ENCODE results near the gene PEBP1.
"Not testable (repeated sequence)": the region's sequence is repeated elsewhere in the genome, so short reads cannot be mapped to it uniquely, and the experiment has no call there.

The PEBP1 gene

DNA sequence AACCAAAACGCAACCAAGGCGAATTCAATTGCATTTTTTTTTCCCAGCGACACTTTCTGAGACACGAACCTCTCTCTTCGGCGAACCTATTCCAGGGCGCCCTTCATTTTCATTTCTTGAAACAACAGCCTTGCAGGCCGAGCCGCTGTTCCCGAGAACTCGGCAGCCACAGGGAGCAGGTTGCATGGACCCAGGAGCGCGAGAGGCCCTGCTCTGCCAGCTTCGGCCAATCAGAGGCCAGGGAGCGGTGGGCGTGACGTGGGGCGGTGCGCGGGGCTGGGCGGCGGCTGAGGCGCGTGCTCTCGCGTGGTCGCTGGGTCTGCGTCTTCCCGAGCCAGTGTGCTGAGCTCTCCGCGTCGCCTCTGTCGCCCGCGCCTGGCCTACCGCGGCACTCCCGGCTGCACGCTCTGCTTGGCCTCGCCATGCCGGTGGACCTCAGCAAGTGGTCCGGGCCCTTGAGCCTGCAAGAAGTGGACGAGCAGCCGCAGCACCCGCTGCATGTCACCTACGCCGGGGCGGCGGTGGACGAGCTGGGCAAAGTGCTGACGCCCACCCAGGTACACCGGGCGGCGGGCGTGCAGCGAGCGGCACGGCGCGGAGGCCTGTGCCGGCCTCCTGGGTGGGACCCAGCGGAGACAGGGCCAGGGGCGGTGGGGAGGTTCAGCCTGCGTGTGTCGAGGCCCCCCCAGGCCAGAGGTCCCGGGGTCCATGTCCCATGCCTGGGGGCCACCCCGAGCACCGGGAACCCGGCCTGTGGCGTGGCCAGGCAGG, at the start of gene PEBP1:
Gene PEBP1, plus strand, starts transcription at position 337 of the 771 bp plus-strand sequence. Its CDS starts 86 bp downstream, at position 423.
- DNase-seq: peak; percentile 65

DNA sequence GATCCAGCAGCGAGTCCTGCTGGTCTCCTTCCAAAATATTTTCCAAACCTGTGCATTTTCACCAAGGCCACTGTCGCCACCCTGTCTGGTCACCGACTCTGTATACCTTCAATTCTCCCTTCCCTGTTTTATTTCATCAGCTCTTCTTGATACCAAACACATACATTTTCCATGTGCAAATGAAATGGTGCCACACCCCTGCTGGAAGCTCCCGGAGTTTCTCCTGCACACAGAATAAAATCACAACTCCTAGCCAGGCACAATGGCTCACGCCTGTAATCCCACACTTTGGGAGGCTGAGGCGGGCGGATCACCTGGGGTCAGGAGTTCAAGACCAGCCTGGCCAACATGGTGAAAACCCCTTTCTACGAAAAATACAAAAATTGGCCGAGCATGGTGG, 46.1 kb upstream of the PEBP1 start:
- DNase-seq: no peak

DNA sequence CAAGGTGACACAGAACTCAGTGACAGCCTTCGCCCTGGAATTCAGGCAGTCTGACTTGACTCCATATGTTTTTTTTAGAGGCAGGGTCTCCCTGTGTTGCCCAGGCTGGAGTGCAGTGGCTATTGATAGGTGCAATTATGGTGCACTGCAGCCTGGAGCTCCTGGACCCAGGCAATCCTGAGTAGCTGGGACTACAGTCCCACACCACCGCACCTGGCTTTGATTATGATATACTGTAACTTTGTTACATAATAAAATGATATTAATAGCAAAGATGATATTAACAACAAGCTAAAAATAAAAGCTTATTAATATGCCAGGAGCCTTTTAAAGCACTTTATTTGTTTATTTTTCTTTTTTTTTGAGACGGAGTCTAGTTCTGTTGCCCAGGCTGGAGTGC, 41.9 kb upstream of the PEBP1 start:
- DNase-seq: no peak

DNA sequence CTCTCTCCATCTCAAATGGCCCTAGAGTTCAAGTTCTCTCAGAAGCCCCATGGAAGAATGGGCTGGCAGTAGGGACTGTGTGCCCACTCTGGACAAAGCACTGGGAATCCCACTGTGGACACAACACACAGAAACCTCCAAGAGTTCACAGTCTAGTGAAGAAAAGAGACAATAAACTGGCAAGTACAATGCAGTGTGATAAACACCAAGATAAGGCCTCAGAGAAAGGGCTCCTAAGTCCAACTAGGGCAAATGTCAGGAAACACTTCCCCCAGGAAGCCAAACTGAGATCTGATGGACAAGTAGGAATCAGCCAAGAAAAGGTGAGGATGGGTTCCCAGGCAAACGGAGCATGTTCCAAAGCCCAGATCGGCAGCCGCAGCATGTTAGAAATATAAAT, 37.5 kb upstream of the PEBP1 start:
- DNase-seq: no peak

DNA sequence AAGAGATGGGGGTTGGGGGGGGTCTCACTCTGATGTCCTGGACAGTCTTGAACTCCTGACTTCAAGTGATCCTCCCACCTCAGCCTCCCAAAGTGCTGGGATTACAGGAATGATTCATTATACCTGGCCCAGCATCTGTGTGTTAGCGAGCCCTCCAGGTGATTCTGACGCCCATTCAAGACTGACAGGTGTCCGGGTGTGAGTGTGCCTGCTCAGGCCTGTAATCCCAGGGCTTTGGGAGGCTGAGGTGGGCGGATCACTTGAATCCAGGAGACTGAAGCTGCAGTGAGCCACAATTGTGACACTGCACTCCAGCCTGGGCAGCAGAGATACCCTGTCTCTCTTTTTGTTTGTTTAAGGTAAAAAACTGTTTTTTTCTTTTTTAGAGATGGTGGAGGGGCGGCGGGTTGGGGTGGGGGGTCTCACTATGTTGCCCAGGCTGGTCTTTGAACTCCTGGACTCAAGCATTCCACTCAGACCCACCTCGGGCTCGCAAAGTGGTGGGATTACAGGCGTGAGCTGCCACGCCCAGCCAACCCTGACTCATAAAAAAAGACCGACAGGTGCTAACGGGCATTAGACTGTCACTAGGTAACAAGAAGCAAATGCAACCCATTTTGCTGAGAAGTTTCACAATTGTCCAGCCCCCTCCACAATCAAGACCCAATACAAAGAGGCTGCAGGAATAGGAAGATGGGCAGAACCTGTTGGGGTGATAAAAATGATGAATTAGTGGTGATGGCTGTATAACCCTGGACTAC, 36.8 kb upstream of the PEBP1 start:
- DNase-seq: no peak

DNA sequence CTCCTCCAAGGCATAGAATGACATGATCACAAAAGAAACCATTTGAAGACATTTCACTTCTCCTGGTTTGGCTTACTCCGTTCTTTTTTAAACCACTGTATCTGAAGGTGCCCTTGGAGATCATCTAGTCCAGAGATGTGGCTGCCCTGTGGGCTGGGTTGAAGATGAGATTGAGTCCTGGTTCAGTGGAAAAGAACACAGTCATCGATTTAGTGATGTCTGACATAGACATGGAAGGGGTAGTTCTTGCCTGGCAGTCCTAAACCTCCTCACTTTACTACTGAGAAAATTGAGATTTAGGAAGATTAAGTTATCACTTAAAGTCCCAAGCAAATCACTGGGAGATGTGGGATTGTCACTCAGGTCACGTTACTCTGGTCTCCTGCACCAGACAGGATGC, 34.9 kb upstream of the PEBP1 start:
- DNase-seq: no peak

DNA sequence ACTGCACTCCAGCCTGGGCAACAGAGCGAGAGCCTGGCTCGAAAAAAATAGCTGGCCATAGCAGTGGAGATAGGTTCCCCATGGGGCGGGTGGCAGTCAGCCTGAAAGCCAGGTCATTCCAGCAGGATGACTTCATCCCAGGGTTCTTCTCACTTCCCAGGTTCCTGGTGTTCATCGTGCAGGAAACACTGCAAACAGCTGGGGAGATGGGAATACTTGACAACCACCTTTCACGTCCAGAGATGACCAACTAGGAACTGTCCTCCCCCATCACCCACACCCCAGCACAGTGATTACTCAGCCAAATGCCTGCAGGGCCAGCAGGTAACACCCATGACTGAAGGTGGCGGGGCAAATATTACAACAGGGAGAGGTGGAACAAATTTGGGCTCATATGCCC, 33.9 kb upstream of the PEBP1 start:
- no peak for DNase-seq

DNA sequence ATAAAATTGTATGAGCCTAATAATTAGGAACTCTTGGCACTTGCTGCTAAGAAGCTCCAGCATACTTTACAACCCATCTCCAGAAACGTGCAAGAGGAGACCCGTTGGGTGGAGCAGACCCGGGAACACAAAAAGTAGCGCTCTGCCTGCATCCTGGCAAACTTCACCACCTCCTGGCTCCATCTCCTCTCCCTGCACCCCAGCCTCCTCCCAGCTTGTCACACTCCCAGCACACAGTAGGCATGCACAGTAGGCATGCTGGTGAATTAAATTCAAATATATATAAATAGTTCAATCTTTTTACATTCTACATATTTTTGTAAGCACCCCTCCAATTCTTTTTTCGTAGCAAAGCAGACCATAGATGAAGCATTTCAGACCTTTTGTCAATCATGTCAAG, 33.3 kb upstream of the PEBP1 start:
- no peak for DNase-seq

DNA sequence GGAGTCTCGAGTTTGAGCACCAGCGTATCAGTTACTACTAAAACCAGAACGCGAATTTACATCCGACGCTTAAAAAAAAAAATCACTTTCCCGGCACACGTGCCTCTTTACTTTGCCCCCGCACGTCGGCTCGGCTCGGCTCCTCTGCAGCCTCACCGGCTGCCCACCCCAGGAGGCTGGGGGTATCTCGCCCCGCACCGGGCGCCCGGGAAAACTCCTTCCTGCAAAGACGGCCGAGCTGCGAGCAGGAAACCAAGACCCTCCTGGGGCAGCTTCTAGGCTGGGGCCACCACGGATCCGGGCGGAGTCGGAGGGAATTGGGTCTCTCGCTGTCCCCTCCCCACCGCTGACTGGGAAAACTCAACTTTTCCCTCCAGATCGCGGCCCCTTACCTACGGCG, 32.7 kb upstream of the PEBP1 start:
- no peak for DNase-seq

DNA sequence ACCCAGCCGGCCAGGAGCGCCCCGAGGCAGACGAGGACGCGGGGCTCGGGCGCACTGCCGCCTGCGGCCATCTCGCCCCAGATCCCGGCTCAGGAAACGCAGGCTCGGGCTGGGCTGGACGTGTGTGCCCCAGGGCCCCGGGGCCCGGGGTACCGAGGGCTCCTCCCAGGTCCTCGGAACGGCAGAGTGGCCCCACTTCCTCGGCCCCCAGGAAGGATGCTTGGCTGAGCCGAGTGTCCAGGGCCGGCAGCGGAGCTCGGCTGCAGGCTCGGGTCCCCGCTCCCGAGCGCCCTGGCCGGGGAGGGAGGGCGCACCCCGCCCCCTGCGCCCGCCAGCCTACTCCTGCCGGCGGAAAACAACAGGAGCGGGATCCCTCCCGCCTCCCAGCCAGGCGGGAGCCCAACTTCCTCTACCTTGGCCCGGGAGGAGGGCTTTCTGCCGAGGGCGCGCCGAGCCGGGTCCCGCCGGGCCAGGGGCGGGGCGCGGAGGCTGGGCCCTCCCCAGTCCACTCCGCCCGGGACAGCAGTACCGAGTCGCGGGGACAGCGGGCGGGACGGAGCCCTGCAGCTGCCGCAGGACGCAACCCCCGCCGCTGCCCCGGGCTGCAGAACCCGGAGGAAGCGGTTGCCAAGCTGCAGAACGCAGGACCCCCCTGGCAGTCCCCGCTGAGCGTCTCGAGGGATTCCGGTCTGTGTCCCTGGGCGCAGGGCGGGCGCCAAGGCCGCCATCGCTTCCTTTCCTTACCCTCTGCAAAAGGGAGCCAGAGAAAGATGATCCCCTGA, 32.1 kb upstream of the PEBP1 start, which contains the start of gene VSIG10:
Gene VSIG10, minus strand, starts transcription at position 411 of the 782 bp plus-strand sequence. Its CDS starts 340 bp downstream, at position 71.
- no peak for DNase-seq

DNA sequence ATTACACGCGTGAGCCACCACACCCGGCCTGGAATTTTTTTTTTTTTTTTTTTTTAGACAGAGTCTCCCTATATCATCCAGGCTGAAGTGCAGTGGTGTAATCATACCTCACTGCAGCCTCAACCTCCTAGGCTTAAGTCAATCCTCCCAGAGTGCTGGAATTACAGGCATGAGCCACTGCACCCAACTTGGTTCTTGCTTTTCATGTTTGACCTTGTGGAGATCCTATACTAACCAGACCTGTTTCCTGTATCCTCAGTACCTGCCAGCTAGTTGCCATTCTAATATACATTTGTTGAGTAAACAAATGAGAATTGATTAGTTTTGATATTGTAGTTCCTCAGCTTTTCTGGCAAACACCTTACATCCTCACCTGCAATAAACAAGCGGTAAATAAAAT, 28.9 kb upstream of the PEBP1 start:
- DNase-seq: no peak

DNA sequence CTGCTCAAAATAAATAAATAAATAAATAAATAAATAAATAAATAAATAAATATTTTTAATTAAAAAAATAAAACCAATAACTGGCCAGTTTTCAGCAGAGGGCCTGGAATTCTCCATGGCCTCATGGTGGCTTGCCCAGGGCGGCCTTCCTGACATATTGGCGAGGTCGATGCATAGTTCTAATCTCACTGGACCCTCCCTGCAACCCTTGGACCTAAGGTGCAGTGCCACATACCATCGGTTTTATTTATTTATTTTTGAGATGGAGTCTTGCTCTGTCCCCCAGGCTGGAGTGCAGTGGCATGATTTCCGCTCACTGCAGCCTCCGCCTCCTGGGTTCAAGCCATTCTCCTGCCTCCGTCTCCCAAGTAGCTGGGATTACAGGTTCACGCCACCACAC, 28.2 kb upstream of the PEBP1 start:
- DNase-seq: no peak

DNA sequence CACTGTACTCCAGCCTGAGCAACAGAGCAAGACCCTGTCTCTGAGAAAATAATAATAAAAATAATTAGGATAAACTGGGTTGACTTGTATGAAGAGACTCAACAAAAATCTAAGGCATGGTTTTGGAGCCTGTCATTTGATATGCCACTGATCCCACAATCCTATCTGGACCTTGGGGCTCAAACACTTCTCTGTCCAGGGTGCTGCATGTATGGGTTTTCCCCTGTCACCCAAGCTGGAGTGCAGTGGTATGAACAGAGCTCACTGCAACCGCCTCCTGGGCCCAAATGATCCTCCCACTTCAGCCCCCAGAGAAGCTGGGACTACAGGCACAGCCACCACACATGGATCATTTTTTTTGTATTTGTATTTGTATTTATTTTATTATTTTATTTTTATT, 26.8 kb upstream of the PEBP1 start:
- DNase-seq: no peak

DNA sequence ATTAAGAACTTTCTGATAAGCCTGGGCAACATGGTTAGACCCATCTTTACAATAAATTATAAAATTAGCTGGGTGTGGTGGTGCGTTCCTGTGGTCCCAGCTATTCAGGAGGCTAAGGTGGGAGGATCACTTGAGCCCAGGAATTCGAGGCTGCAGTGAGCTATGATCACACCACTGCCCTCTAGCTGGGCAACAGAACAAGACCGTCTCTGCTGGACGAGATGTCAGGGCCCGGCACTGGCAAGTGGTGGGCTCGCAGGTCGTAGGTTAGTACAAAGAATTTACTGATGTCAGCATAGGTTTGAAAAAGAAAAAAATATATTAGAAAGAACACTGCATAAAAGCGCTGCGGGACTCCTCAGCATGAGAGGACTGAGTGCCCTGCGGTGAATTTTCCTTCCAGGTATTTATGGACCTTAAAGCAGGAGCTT, 16.5 kb upstream of the PEBP1 start:
- DNase-seq: no peak

DNA sequence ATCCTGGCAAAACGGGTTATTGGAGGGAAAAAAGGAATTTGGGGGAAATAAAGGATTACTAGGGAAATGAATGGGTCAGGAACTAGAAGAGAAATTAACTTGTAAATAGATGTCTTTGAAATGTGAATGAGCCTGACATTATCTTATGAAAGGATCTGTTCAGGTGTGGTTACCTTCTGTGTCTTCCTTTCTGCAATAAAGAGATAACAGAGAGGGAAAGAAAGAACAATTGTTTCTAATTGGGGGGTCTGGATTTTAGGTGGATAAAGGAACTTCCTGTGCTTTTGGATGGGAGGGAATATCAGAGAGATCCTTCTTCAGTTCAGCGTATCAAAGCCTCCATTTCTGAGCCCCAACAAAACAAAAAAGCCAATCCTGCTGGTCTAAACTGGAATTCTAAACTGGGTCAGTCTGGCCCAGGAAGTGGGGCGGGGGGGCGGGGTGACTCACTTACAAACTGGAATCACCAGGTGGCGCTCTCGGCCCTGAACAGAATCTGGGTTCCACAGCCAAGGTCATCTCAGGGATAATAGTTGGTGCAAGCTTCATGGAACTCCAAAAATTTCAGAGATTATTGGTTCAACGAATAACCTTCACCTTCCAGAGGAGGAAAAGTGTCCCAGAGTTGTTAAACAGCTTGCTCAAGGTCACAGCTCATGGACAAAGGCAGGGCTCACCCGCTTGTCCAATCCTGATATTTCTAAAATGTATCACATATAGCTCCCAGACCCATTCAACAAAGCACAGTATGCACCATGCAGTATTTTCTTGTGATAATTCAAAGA, 15.2 kb upstream of the PEBP1 start:
- DNase-seq: peak; percentile 27

DNA sequence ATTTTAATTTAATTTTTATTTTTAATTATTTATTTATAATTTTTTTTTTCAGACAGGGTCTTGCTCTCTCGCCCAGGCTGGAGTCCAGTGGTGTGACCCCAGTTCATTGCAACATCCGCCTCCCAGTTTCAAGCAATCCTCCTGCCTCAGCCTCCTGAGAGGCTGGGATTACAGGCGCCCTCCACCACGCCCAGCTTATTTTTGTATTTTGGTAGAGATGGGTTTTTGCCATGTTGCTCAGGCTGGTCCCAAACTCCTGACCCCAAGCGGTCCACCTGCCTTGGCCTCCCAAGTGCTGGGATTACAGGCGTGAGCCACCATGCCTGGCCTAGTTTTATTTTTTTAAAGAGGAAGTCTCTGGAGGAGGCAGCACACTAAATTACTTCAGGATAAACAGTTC, 13.7 kb upstream of the PEBP1 start:
- DNase-seq: no peak

DNA sequence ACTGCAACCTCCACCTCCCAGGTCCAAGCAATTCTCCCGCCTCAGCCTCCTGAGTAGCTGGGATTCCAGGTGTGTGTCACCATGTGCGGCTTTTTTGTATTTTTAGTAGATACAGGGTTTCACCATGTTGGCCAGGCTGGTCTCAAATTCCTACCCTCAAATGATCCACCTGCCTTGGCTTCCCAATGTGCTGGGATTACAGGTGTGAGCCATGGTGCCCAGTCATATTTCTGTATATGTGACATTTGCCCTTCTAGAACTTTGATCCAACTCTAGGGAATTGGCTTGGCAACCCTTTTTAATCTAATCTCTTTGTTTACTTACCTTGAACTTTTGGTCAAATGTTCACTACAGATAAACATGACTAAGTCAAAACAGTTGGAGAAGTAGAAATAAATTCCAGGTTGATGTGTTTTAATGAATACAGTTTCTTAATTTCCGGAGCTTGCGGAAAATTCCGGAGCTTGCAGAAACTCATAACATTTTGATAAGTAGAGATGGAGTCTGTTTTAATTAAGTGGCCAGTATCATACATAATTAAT, 11.5 kb upstream of the PEBP1 start:
- no peak for DNase-seq

DNA sequence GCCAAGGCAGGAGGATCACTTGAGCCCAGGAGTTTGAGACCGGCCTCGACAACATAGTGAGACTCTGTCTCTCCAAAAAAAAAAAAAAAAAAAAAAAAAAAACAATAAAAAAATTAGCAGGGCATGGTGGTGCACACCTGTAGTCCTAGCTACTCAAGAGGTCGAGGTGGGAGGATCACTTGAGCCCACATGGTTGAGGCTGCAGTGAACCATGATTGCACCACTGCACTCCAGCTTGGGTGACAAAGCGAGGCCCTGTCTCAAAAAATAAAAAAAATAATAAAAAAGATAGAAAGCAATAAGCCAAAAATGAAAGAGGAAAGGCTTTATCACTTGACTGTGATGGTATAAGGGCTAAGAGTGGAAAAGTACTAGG, 10.2 kb upstream of the PEBP1 start:
- DNase-seq: no peak

DNA sequence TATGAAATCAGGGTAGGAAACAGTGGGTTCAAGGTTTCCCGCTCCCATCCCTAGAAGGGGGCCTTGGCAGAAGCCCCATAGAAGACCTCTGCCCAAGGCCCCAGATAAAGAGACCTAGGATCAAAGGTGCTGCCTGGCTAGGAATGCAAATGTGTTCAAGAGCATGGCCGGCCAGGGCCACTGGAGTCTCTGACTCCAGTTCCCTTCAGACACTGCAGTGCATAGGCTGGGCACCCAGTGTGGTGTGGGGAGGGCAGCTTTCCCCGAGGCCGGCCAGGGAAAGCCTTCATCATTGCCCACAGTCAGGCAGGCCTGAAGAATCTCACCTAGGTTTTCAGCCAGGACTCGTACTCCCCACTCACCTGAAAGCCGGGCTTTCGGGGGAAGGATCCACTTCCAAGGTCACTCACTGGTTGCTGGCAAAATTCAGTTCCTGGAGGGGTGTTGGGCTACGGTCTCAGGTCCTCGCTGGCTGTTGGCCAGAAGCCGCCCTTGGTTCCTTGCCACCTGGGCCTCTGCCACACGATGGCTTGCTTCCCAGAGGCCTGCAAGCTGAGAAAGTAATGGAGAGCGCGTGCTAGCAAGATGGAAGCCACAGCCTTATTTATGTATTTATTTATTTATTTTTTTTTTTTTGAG, 9.7 kb upstream of the PEBP1 start:
- no peak for DNase-seq

DNA sequence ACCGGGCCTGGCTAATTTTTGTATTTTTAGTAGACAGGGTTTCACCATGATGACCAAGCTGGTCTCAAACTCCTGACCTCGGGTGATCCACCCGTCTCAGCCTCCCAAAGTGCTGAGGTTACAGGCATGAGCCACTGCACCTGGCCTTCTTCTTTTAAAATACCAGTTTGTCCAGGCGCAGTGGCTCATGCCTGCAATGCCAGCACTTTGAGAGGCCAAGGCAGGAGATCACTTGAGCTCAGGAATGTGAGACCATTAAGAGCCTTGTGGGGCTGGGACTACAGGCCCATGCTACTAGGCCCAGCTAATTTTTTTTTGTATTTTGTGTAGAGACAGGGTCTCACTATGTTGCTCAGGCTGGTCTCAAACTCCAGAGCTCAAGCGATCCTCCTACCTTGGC, 8.1 kb upstream of the PEBP1 start:
- no peak for DNase-seq

DNA sequence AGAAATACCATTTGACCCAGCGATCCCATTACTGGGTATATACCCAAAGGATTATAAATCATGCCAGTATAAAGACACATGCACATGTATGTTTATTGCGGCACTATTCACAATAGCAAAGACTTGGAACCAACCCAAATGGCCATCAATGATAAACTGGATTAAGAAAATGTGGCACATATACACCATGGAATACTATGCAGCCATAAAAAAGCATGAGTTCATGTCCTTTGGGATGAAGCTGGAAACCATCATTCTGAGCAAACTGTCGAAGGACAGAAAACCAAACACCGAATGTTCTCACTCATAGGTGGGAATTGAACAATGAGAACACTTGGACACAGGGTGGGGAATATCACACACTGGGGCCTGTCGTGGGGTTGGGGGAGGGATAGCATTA, 6.5 kb upstream of the PEBP1 start:
- not testable (repeated sequence) for DNase-seq

DNA sequence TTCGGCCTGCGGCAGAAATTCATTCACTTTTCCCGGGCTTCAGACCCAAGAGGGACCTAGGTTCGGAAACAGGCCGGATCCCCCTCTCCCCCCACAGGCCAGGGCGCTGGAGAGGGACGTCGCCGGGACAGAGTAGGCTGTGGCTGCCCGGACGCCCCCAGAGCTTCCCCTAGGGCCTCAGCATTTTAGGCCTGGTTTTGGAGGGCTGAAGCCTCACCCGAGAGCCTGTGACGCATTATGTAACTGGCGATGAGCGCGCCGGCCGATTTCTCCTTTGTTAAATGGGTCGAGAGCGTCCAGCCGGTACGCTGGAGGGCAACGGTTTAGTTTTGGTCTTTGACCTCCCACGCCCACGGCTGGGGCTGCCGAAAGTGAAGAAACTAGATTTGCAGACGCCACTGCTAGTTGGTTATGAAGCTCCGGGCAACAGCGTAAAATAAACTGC, 657 bp downstream of the PEBP1 start:
- no peak for DNase-seq

Data from NCI-H187 treated with DMSO at 0.1 percent for 48 hours (cell line).